ENCODE results near the gene MAN2C1.

Gene MAN2C1

DNA sequence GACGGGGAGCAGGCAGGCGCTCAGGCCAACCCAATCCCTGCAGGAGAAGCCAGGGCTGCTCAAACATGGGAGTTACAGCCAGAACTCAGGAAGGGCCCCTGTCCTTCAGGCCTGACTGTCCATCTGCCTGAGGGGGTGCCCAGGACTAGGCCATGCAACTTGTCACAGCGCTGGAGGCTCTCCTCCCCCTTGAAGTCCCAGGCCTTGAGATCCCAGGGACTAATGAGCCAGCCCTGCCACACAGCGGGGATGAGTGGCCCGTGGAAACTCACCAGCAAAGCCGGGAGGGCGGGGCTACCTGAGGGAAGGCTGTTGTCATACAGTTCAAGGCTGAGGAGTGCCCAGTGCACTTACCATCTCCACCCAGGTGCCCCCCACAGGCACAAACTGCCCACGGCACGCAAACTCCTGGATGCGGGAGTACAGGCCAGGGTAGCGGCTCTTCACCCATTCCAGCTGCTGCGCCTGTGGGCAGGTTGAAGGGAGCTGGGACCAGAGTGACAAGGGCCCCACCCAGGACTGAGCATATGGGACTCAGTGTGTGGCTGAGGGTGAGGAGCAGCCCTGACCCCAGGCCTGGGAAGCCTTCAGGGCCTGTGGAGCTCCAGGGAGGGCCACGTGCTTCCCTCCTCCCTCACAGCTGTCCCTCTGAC is 6.3 kb downstream of the MAN2C1 start:
- H3K36me3 ChIP-seq (ENCODE audit: low read depth): peaks cover 75% of the 10 kb centered on the region

DNA sequence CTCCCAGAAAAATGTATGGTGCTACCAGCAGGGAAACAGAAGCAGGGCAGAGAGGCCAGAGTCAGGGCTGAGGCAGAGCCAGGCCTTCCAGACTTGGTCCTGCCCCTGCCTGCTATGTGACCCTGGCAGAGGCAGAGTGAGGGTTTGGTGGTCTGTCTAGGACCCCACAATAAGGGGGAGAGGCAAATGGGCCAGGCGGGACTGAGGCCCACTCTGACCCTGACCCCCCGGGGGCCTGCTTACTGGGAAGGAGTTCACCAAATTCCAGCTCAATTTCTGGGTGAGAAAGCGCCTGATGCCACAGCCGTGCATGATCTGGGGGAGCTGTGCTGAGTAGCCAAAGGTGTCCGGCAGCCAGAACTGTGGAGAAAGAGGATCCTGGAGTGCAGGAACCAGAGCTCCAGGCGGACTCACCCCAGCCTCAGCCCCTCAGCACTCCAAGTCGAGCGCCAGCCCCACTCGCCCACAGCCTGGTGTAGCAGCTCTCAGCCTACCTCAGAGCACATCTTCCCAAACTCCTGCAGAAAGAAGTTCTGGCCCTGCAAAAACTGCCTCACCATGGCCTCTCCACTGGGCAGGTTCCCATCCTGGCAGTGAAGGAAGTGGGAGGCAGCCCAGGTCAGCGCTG is 6.9 kb downstream of the MAN2C1 start:
- ATAC-seq (ENCODE audit: low read depth): 0 out of 3 replicates have a peak, but pooled peaks have one; percentile 2

More for the DNA sequence above, 6.3 kb downstream of the MAN2C1 start:
- H3K27ac ChIP-seq (ENCODE audit: poor library complexity, severe bottlenecking): no peak overlapping the region
- H3K9me3 ChIP-seq (ENCODE audit: severe bottlenecking): no peaks in the 10 kb centered on the region
- no peaks in the 10 kb centered on the region for H3K4me1 ChIP-seq (ENCODE audit: insufficient read depth, poor library complexity, severe bottlenecking)
- ATAC-seq (ENCODE audit: low read depth) (peak; percentile 3; the same call in 1 of the 3 replicates), DNase-seq (ENCODE audit: low spot score) (no peak)
- H3K27me3 ChIP-seq (ENCODE audit: insufficient read depth, poor library complexity, severe bottlenecking): no peaks in the 10 kb centered on the region
- no peak overlapping the region for H3K4me3 ChIP-seq (ENCODE audit: severe bottlenecking)
- TF ChIP-seq, protein P1, sequence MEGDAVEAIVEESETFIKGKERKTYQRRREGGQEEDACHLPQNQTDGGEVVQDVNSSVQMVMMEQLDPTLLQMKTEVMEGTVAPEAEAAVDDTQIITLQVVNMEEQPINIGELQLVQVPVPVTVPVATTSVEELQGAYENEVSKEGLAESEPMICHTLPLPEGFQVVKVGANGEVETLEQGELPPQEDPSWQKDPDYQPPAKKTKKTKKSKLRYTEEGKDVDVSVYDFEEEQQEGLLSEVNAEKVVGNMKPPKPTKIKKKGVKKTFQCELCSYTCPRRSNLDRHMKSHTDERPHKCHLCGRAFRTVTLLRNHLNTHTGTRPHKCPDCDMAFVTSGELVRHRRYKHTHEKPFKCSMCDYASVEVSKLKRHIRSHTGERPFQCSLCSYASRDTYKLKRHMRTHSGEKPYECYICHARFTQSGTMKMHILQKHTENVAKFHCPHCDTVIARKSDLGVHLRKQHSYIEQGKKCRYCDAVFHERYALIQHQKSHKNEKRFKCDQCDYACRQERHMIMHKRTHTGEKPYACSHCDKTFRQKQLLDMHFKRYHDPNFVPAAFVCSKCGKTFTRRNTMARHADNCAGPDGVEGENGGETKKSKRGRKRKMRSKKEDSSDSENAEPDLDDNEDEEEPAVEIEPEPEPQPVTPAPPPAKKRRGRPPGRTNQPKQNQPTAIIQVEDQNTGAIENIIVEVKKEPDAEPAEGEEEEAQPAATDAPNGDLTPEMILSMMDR (IDR thresholded peaks at IDR 0.05; ENCODE audit: poor library complexity, severe bottlenecking): no peak

DNA sequence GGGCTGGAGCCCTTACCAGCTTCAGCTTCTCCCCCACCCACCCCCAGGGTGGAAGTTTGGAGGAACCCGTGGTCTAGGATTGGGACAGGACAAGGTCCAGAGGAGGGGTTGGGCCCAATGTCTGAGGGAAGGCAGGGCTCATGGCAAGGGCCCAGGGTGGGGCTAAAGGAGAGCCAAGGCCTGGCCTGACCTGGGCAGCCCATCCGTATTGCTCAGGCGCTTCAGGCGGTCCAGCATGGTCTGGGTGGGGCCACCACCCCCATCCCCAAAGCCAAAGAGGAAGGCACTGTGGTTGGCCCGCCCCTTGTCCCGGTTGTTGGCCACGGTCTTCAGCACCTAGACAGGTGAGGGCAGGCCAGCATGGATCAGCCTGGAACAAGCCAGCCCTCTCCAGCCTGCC is 7.6 kb downstream of the MAN2C1 start:
- H3K4me3 ChIP-seq (ENCODE audit: severe bottlenecking): no peak overlapping the region
- no peaks in the 10 kb centered on the region for H3K27me3 ChIP-seq (ENCODE audit: insufficient read depth, poor library complexity, severe bottlenecking)
- DNase-seq (ENCODE audit: low spot score) (no peak), ATAC-seq (ENCODE audit: low read depth) (no peak)
- H3K27ac ChIP-seq (ENCODE audit: poor library complexity, severe bottlenecking): no peak overlapping the region
- H3K36me3 ChIP-seq (ENCODE audit: low read depth): peaks cover 72% of the 10 kb centered on the region
- no peaks in the 10 kb centered on the region for H3K9me3 ChIP-seq (ENCODE audit: severe bottlenecking)
- TF ChIP-seq, protein P1 (IDR thresholded peaks at IDR 0.05; ENCODE audit: poor library complexity, severe bottlenecking): no peak
- no peaks in the 10 kb centered on the region for H3K4me1 ChIP-seq (ENCODE audit: insufficient read depth, poor library complexity, severe bottlenecking)

More for the DNA sequence above, 6.9 kb downstream of the MAN2C1 start:
- Histone ChIP-seq H3K27me3 (ENCODE audit: insufficient read depth, poor library complexity, severe bottlenecking) (no peaks in the 10 kb centered on the region), H3K4me3 (ENCODE audit: severe bottlenecking) (no peak overlapping the region), H3K4me1 (ENCODE audit: insufficient read depth, poor library complexity, severe bottlenecking) (no peaks in the 10 kb centered on the region), H3K9me3 (ENCODE audit: severe bottlenecking) (no peaks in the 10 kb centered on the region), H3K27ac (ENCODE audit: poor library complexity, severe bottlenecking) (no peak overlapping the region), H3K36me3 (ENCODE audit: low read depth) (peaks cover 74% of the 10 kb centered on the region)
- TF ChIP-seq, protein P1 (IDR thresholded peaks at IDR 0.05; ENCODE audit: poor library complexity, severe bottlenecking): no peak
- DNase-seq (ENCODE audit: low spot score): no peak

DNA sequence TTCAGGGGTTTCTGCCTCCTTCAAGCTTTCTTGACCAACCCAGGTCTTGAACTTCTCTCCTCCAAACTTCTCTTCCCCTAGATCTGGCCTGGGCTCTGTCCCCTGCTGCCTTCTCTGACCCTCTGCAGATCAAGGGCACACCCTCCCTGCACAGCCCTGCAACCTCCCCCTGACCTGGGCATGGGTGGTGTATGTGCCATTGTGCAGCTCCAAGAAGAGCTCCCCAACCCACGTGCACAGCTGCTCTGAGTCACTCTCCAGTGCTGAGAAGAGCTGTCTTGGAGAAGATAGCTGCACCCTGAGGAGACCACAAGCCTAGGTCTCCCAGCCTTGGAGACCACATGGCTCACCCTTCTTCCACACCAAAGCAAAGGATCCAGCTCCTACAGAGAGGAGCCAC is 8.0 kb downstream of the MAN2C1 start:
- ATAC-seq (ENCODE audit: low read depth): no peak
- TF ChIP-seq, protein P1 (IDR thresholded peaks at IDR 0.05; ENCODE audit: poor library complexity, severe bottlenecking): no peak
- H3K36me3 ChIP-seq (ENCODE audit: low read depth): peaks cover 68% of the 10 kb centered on the region
- H3K9me3 ChIP-seq (ENCODE audit: severe bottlenecking): no peaks in the 10 kb centered on the region
- no peak overlapping the region for H3K27ac ChIP-seq (ENCODE audit: poor library complexity, severe bottlenecking)
- no peaks in the 10 kb centered on the region for H3K4me1 ChIP-seq (ENCODE audit: insufficient read depth, poor library complexity, severe bottlenecking)
- H3K4me3 ChIP-seq (ENCODE audit: severe bottlenecking): no peak overlapping the region
- H3K27me3 ChIP-seq (ENCODE audit: insufficient read depth, poor library complexity, severe bottlenecking): no peaks in the 10 kb centered on the region
- no peak for DNase-seq (ENCODE audit: low spot score)
